PFSK-1 (cell line): ENCODE data around the gene ATL2.

Source experiments
- FOXP2 ChIP-seq: optimal IDR thresholded peaks from 2 replicates; pipeline ENCODE3; 2011; ENCODE audit warnings: borderline replicate concordance, control low read depth, inconsistent platforms; ENCODE audit not compliant: insufficient read depth; ENCODE audit errors: extremely low read length, extremely low read depth
- POLR2AphosphoS5 ChIP-seq: IDR thresholded peaks from 2 replicates; pipeline ENCODE4 v1.6.1; 2012; ENCODE audit warnings: low read depth, mild to moderate bottlenecking, control low read depth, low read length, moderate library complexity
- SIN3A ChIP-seq: IDR thresholded peaks from 2 replicates; pipeline ENCODE4 v1.6.1; 2012; ENCODE audit warnings: mild to moderate bottlenecking, low read length, moderate library complexity, borderline replicate concordance; ENCODE audit not compliant: insufficient read depth
- TAF1 ChIP-seq: IDR thresholded peaks from 2 replicates; pipeline ENCODE4 v1.6.1; 2012; ENCODE audit warnings: low read length, control low read depth, borderline replicate concordance; ENCODE audit not compliant: insufficient read depth
- TF ChIP-seq, protein P1 (sequence below), 2 experiments: IDR thresholded peaks; 2 replicates each; pipeline versions ENCODE4 v1.6.1 to v1.8.0; 2011 to 2012; ENCODE audit warnings: low read depth in 2 of 2, low read length in 2 of 2, control low read depth in 1 of 2, inconsistent platforms in 1 of 2, mild to moderate bottlenecking in 1 of 2, moderate library complexity in 1 of 2; ENCODE audit not compliant: insufficient read depth in 1 of 2

The ATL2 gene

DNA sequence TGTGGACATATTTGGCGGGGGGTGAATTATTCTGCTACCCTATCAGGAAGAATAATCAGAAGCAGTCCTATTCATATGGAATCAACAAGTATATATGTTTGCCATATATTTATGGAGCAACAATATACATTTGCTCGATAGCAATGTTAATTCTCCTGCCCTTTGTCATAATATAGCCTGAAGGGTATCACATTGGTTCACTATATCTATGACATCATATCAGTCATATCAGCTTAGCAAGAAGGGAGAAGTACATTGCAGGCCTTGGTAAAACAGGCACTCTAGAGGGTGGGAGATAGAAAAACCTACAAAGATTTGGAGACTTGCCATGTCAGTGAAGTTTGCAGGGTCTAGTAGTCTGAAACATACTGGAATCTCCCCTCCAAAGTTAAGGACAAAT lies 128.4 kb downstream of the ATL2 start:
- no peak for TF ChIP-seq SIN3A
- TF ChIP-seq, protein P1, sequence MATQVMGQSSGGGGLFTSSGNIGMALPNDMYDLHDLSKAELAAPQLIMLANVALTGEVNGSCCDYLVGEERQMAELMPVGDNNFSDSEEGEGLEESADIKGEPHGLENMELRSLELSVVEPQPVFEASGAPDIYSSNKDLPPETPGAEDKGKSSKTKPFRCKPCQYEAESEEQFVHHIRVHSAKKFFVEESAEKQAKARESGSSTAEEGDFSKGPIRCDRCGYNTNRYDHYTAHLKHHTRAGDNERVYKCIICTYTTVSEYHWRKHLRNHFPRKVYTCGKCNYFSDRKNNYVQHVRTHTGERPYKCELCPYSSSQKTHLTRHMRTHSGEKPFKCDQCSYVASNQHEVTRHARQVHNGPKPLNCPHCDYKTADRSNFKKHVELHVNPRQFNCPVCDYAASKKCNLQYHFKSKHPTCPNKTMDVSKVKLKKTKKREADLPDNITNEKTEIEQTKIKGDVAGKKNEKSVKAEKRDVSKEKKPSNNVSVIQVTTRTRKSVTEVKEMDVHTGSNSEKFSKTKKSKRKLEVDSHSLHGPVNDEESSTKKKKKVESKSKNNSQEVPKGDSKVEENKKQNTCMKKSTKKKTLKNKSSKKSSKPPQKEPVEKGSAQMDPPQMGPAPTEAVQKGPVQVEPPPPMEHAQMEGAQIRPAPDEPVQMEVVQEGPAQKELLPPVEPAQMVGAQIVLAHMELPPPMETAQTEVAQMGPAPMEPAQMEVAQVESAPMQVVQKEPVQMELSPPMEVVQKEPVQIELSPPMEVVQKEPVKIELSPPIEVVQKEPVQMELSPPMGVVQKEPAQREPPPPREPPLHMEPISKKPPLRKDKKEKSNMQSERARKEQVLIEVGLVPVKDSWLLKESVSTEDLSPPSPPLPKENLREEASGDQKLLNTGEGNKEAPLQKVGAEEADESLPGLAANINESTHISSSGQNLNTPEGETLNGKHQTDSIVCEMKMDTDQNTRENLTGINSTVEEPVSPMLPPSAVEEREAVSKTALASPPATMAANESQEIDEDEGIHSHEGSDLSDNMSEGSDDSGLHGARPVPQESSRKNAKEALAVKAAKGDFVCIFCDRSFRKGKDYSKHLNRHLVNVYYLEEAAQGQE (IDR thresholded peaks at IDR 0.05; ENCODE audit: insufficient read depth in 1 of 2, low read depth in 2 of 2, low read length in 2 of 2), result no peak
- TF ChIP-seq TAF1, result no peak
- TF ChIP-seq POLR2AphosphoS5, result no peak
- TF ChIP-seq FOXP2, result no peak

DNA sequence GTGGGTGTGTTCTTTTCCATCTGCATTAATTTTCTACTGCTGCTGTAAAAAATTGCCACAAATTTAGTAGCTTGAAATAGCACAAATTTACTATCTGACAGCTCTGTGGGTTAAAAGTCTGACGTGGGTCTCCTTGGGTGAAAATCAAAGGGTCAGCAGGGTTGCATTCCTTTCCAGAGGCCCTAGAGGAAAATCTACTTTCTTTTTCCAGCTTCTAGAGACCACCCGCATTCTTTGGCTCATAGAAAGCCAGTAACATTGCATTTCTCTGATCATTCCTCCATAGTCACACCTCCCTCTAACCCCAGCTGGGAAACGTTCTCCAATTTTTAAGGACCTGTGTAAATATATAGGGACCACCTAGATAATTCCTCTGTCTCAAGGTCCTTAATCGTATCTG lies 128.8 kb downstream of the ATL2 start:
- TF ChIP-seq SIN3A (no peak), POLR2AphosphoS5 (no peak), TAF1 (no peak), FOXP2 (no peak)
- TF ChIP-seq, protein P1 (IDR thresholded peaks at IDR 0.05; ENCODE audit: insufficient read depth in 1 of 2, low read depth in 2 of 2, low read length in 2 of 2), result no peak

DNA sequence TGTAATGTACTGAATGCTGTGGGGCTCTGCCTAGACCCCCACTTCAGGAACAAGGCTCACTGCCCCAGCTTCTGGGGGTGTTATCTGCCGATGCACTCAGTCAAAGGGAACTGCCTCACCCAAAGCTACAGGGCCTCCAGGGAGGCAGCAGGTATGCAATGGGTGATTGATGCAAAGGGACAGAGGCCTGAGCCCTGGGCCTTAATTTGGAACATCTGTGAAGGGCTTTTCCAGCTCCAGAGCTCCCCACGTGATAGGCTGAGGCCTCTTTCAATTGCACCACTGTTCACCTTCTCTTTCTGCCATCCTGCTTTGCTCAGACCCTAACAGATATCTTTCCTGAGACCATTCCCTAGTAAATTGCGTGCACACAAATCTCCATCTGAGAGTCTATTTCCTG lies 131.0 kb downstream of the ATL2 start:
- TF ChIP-seq POLR2AphosphoS5 (no peak), TAF1 (no peak), FOXP2 (no peak), SIN3A (no peak)
- TF ChIP-seq, protein P1 (IDR thresholded peaks at IDR 0.05; ENCODE audit: insufficient read depth in 1 of 2, low read depth in 2 of 2, low read length in 2 of 2), result no peak

DNA sequence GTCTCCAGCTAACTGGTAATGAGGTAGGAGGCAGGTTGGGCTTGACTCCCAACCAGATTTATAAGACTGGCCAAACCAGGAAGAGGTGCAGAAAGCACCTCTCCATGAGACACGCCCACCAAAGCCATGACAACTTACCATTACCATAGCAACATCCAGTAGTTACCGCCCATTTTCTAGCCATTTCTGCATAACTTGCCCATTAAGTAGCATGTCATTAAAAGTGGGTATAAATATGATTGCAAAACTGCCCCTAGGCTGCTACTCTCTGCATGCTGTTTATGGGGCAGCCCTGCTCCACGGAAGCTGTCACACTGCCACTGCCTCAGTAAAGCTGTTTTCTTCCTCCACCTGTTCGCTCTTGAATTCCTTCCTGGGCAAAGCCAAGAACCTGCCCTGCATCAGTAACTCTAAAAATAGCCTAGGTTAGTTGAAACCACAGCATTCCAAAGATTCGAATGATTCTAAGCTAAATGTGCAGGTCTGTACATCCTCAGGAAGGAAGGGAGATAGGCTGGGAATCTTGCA lies 131.9 kb downstream of the ATL2 start:
- no peak for TF ChIP-seq TAF1
- TF ChIP-seq SIN3A, result no peak
- TF ChIP-seq POLR2AphosphoS5, result no peak
- TF ChIP-seq, protein P1 (IDR thresholded peaks at IDR 0.05; ENCODE audit: insufficient read depth in 1 of 2, low read depth in 2 of 2, low read length in 2 of 2), result no peak
- no peak for TF ChIP-seq FOXP2

DNA sequence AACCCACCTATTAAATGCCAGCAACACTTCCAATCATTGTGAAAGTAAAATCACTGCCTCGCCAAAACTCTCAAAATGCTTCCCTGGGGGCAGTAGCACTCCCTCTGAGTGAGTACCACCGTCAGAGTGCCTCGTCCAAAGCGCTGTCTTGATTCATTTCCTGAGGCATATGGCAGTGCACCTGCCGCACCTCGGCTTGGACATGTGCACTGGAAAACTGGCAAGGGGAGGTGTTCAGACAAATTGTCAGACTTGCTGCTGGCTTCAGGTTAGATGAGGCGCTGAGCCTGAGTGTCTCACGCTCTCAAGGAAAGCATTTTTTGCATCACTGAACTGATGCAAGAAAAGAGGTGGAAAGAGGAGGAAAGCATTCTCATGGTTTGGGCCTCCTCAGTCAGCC lies 132.8 kb downstream of the ATL2 start:
- no peak for TF ChIP-seq TAF1
- TF ChIP-seq, protein P1 (IDR thresholded peaks at IDR 0.05; ENCODE audit: insufficient read depth in 1 of 2, low read depth in 2 of 2, low read length in 2 of 2), result no peak
- no peak for TF ChIP-seq FOXP2
- no peak for TF ChIP-seq POLR2AphosphoS5
- TF ChIP-seq SIN3A, result no peak
